GM19099 (cell line): ENCODE results near the gene SHISA7.

ENCODE experiments used
- POLR2A ChIP-seq: IDR thresholded peaks from 3 replicates; pipeline ENCODE4 v1.6.1; 2011; ENCODE audit warnings: low read depth; ENCODE audit not compliant: insufficient read length; ENCODE audit errors: extremely low read depth

The SHISA7 gene

DNA sequence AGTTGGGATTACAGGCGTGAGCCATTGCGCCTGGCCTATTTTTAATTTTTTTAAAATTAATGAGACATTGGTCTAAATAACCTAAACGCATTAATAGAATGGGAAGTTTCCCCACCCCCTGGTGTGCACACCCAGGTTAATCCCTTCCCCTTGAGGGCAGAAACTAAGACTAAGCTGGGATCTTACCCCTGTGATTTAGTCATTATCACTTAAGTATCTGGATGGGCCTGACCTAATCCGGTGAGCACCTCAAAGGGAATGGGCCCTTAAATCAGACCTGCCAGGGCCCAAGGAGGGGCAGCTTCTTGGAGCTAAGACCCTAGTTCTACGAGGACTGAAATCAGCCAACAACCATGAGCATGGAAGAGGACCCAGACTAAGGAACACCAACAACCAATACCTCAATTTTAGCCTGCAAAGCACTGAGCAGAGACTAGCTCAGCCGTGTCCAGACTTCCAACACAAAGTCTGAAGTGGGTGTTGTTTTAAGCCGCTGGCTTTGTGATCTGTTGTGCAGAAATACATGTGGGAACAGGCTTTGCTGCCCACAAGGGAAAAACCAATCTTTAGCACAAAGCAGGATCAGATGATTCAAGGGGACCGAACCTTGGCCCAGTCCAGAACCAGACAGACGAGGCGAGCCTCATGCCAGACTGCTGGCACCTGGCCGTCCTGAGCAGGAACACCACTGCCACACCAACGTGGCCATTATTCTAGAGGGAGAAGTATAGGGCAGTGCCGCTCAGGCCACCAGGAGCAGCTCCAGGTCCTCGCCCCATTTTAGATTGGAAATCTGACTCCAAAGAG is 42.6 kb downstream of the SHISA7 start:
- no peak for TF ChIP-seq POLR2A

DNA sequence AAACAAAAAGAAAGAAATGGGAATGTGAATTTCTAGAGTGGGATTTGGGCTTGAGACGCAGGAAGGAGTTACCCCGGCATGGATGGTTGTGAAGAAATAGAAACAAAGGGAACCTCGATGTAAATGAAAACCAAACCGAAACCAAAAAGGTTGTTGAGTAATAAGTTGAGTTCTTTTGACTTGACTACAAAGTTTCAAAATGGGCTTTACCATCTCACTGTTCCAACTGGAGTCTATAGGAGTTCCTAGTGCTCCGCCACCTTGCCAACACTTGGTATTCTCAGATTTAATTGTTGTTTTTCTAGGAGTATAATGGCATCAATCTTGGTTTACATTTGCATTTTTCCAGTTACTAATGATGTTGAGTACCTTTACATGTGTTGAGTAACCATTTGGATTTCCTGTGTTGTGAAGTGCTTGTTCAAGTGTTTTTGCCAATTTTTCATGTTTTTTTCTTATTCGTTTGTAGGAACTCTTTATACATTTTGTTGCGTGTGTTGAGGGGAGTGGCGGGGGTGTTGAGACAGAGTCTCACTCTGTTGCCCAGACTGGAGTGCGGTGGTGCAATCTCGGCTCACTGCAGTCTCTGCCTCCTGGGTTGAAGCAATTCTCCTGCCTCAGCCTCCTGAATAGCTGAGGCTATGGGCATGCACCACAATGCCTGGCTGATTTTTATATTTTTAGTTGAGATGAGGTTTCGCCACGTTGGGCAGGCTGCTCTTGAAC is 44.7 kb downstream of the SHISA7 start:
- TF ChIP-seq POLR2A: no peak

DNA sequence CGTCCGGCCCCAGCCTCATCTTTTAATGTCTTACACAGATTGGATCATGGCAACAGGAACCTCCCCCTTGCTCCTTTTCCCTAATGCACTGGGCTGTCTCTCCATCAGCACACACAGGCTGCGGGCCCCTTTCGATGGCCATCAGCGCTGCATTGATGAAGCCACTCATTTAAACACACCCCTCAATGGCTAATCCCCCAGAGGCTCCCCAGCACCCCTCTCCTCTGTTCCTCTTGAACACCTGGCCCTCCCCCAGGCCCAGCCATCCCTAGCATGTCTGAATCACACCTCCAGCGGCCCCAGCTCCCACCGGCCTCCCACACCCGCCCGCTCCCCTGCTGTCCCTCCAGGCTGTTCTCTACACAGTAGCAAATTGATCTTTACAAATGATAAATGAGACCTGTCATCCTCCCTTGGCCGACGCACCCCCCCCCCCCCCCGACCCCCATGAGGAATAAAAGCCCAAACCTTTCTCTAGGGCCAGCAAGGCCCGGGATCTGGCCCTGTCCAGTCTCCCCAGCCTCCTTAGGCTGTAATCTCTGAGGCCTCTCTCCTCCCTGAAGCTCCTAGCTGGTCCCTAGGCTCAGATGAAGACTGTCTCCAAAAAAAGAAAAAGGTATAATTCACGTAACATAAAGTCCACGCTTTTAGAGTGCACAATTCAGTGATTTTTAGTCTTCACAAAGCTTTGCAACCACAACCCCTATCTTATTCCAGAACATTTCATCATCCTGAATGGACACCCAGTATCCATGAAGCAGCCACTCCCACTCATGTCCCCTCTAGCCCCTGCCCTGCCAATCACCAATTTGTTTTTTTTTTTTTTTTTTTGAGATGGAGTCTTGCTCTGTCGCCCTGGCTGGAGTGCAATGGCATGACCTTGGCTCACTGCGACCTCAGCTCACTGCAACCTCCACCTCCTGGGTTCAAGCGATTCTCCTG is 50.0 kb downstream of the SHISA7 start:
- no peak for TF ChIP-seq POLR2A

DNA sequence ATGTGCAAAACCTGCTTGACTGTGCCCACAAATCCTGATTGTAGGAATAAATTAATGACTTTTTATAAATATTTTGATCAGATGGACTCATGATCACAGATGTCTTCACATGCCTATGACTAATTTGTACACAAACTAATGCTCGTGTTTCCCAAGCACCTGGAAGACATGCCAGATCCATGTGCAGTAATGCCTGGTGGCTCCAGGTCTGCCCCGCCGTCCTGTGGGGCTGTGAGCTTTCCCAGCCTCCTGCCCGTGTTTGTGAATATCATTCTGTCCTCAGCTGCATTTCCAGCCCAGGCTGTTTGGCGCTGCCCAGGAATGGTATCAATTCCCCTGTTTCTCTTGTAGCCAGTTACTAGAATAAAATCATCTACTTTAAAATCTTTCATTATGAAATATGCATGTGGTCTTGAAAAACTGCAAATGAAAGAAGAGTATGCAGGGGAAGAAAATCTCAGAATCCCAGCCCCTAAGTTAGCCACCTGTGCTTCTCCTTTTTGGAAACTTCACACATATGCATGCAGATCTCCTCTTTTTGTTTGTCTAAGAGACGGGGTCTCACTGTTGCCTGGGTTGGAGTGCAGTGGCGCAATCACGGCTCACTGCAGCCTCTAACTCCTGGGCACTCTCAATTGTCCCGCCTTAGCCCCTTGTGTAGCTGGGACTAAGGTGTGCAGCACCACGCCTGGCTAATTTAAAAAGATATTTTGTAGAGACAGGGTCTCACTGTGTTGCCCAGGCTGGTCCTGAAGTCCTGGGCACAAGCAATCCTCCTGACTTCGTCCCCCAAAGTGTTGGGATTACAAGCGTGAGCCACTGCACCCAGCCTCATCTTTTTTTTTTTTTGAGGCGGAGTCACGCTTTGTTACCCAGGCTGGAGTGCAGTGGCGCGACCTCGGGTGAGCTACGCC is 51.1 kb downstream of the SHISA7 start:
- no peak for TF ChIP-seq POLR2A

DNA sequence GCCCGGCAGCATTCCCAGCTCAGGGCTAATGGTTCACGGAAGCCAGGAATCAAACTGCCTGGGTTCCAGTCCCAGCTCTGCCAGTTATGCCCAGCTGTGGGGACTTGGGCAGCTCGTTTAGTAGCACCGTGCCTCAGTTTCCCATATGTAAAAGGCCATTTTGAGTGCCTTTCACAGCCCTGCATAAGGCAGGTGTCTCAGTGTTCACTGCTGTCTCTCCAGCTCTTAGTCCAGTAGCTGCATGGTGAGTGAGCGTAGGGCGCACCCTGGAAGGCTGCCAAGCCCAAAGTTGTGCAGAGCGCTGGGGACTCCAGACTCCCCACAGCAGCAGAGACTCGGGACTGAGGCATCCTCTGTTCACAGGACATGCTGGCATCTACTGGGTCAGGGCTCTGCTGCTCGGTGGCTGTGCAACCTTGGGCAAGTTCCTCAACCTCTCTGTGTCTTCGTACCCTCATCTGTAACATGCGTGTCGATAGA is 51.9 kb downstream of the SHISA7 start:
- no peak for TF ChIP-seq POLR2A

DNA sequence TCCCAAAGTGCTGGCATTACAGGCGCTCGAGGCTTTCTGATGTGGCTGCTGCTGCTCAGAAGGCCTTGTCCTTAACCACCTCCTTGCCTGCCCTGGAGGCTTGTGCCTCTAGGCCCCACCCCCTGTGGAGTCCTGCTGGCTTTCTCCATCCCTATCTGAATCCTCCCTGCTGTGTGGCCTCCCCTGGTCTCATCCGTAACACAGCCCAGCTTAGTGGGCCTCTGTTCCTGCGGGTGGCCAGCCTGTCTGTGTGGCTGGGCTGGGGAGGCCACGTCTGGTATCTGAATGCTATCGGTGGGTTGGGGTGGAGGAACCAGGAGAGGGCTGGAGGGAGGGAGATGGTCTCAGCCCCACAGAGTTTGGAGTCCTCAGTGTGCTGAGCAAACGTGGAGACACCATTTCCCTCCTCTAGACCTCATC is 52.6 kb downstream of the SHISA7 start:
- no peak for TF ChIP-seq POLR2A

DNA sequence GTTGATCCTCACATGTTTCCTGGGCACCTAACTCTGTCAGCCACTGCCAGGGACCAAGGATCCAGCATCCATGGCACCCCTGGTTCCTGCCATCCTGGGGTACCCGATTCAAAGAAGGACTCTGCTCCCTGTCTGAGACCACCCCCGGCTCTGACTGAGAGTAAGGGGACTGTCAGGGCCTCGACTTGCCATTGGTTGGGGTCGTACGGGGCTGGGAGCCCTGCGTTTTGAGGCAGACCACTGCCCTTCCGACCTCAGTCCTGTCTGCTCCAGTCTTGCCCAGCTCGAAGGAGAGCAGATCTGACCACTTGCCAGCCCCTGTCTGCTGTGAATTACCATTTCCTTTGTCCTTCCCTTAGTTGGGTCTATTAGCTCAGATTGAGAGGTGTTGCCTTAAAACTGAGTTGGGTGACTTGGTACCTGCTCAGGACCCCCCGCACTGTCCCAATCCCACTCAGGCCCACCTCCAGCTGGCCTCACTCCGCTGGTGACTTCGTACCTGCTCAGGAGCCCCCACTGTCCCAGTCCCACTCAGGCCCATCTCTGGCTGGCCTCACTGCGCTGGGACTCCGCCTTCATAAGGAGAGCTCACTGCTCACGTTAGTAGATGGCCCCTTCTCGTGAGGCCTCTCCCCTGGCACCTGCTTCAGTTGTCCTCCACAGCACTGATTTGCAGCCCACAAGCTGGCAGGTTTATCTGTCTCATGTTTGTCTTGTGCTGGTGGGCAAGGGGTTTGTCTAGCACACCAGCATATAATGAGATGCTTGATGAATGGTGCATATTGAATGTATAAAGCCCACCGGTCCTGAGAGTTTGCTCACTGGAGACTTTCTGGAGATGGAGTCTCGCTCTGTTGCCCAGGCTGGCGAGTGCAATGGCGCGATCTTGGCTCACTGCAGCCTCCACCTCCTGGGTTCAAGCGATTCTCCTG is 53.4 kb downstream of the SHISA7 start:
- no peak for TF ChIP-seq POLR2A

DNA sequence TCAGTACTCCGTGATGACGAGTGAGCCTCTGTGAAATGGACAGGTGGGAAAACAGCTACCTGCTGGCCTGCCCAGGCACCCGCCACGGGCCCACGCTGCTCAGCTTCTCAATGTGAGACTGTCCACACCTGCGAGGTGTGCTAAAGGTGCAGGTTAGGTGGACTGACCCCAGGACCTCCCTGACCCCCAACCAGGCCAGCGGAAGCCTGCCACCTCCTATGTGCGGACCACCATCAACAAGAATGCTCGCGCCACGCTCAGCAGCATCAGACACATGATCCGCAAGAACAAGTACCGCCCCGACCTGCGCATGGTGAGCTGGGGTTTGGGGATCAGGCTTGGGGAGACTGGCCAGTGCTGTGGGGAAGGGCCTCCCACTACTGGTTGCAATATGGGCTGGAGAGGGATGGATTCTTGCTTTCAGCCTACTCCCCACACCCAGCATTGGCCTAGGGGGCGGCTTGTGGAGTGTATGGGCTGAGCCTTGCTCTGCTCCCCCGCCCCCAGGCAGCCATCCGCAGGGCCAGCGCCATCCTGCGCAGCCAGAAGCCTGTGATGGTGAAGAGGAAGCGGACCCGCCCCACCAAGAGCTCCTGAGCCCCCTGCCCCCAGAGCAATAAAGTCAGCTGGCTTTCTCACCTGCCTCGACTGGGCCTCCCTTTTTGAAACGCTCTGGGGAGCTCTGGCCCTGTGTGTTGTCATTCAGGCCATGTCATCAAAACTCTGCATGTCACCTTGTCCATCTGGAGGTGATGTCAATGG is 55.2 kb downstream of the SHISA7 start:
- no peak for TF ChIP-seq POLR2A

DNA sequence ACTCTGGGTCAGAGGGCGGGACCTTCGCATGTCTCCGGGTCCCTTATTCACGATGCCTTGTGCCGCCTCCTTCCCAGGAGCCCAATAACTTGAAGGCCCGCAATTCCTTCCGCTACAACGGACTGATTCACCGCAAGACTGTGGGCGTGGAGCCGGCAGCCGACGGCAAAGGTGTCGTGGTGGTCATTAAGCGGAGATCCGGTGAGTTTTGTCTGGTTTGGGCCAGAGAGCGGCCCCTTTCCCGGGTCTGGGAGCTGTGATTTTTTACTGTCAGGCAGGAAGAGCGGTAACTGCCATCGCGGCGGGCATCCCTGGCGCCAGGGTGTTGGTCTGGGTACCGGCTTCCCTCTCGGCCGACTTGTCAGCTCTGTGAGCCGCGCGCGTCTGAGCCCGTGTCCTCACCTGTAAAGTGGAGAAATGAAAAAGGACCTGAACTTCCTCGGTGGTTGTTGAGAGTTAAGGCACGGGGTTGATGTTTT is 56.6 kb downstream of the SHISA7 start:
- no peak for TF ChIP-seq POLR2A

DNA sequence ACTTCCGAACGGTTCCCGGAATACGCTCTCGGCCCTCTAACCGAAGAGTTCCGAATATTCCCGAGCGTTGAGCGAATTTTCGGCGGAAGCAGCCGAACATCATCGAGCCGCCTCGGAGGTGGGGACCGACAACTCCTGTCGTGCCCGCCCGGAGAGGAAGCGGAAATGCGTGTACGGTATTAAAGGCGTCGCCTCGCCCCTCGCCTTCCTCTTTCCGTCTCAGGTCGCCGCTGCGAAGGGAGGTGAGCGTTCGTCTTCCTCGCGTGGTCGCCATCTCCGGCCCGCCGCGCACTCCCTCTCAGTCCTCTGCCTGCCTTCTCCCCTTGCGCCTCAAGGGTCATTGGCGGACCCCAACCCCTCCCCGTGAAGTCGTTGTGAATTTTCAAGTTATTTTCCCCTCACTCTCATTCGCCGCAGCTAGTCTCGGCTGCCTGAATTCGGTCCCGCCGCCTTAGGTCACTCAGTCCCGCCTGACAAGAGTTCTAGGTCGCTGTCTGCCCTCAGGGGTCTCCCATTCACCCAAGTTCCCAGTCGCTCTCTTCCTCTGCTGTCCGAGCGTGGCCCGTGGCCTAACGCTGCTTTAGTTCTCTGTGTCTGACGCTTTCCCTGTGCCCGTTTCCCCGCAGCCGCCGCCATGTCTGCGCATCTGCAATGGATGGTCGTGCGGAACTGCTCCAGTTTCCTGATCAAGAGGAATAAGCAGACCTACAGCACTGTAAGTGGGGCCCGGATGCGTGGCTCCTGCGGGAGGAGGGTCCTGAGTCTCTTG is 57.2 kb downstream of the SHISA7 start, which contains the start of gene RPL28:
Gene RPL28 (plus strand): TSS at position 209 of the 769 bp plus-strand sequence. CDS start 426 bp downstream, at position 635.
- TF ChIP-seq POLR2A: peak; percentile 100

DNA sequence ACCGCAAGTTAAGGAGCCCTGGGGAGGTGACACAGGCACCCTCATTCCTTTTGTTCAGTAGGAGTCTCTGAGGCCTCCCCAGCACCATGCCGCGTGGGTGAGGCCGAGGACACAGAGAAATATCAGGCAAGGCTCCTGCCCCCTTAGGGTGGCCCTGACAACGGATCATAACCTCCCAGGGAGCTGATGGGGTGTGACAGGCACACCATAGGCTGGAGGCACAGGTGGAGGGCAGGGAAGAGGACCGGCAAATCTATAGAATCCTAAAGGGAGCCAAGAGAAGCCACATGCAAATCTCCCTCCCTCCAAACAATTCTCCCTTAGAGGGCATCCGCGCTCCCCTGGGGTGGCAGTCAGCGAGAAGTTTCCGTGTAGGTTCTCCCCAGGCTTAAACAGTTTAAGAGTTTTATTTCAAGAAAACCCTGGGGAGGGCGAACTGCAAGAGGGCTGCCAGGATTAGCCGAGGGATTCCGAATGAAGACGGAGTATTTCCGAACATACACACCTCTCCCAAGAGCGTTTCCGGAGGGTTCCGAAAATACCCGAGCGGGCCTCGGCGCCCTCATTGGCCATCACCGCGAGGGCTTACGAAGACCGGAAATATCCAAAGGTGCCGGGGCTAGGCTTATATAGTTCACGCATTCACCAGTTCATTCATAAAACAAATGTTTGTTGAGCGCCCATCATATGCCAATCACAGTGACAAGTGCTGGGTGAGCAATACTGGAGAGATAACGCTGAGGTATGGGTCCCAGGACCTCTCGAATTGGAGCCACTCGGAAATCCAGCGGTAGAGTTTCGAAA is 58.0 kb downstream of the SHISA7 start:
- no peak for TF ChIP-seq POLR2A
